ENCODE results near the gene FAM13C.

DNA sequence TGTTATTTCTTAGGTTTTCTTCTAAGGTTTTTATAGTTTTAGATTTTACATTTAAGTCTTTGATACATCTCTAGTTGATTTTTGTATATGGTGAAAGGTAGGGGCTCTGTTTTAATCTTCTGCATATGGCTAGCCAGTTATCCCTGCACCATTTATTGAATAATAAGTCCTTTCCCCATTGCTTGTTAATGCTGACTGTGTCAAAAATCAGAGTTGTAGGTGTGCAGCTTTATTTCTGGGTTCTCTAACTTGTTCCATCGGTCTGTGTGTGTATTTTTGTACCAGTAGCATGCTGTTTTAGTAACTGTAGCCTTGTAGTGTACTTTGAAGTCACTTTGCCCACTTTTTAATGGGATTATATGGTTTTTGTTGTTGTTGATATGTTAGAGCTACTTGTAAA is 37.9 kb upstream of the FAM13C start:
- TF ChIP-seq, protein P1, sequence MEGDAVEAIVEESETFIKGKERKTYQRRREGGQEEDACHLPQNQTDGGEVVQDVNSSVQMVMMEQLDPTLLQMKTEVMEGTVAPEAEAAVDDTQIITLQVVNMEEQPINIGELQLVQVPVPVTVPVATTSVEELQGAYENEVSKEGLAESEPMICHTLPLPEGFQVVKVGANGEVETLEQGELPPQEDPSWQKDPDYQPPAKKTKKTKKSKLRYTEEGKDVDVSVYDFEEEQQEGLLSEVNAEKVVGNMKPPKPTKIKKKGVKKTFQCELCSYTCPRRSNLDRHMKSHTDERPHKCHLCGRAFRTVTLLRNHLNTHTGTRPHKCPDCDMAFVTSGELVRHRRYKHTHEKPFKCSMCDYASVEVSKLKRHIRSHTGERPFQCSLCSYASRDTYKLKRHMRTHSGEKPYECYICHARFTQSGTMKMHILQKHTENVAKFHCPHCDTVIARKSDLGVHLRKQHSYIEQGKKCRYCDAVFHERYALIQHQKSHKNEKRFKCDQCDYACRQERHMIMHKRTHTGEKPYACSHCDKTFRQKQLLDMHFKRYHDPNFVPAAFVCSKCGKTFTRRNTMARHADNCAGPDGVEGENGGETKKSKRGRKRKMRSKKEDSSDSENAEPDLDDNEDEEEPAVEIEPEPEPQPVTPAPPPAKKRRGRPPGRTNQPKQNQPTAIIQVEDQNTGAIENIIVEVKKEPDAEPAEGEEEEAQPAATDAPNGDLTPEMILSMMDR (IDR thresholded peaks at IDR 0.05) = no peak
- no peak for TF ChIP-seq POLR2A (IDR thresholded peaks at IDR 0.05)
